DMS 273 (cell line): ENCODE data around the gene HMGN1.
A peak's percentile ranks its signal among the peaks of the same experiment; 100 is the strongest.
"Not testable (repeated sequence)": the region's sequence is repeated elsewhere in the genome, so short reads cannot be mapped to it uniquely, and the experiment has no call there.

ENCODE experiments used
- DNase-seq: peaks from one replicate; lab custom pipeline; 2025; ENCODE audit not compliant: unreplicated experiment; lab: John Stamatoyannopoulos, UW

HMGN1 gene, protein sequence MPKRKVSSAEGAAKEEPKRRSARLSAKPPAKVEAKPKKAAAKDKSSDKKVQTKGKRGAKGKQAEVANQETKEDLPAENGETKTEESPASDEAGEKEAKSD

GRCh38 chr21:39348355-39349210, at the start of gene HMGN1:
TSS of gene HMGN1 (minus strand) at chr21:39349088. CDS start at chr21:39348917, 171 bp downstream.
- DNase-seq: peak; percentile 99

GRCh38 chr21:39397646-39398385, 48.9 kb upstream of the HMGN1 start:
- no peak for DNase-seq

- DNase-seq: no peak
Observed at GRCh38 chr21:39392981-39393380, 44.1 kb upstream of the HMGN1 start.

DNA sequence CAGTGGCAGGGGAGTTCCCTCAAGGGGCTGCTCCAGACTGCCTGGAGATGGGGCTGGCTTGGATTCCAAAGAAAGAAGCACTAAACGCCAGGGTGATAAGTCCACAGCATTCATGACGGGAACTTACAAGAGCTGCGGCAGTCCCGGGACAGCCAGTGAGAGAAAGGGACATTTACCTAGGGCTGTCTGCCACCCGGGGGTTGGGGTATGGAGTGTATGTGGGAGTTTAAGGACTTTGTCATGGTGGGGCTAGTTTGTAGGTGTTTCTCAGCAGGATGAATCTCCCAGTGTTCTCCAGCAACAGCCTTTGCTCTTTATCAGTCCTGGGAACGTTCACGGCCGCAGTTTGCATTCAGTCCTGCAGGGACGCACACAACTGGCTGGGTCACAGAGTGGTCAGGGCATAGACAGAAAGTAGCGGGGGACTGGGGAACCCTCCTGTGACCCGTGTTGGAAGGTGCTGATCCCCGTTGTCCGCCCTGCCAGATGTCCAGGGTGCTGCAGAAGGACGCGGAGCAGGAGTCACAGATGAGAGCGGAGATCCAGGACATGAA, 41.4 kb upstream of the HMGN1 start:
- no peak for DNase-seq

DNA sequence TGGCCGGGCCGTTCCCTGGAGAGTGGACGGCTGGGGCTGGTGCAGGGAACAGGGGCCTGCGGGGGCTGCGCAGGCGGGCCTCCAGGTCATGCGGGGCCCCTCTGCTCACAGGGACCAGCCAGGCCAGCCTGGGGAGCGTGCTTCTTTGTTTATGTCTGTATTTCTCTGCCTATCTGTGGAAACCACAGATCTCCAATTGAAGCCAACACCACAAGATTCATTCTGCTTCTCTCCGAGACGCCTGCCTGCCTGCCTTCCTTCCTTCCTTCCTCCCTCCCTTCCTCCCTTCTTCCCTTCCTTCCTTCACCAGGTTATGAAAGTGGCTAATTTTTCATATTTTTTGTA, 39.9 kb upstream of the HMGN1 start:
- DNase-seq: no peak

- peak; percentile 94 for DNase-seq
Observed at GRCh38 chr21:39388038-39388810, 39.3 kb upstream of the HMGN1 start.

- DNase-seq: peak; percentile 96
Observed at GRCh38 chr21:39387461-39388037, 38.7 kb upstream of the HMGN1 start.

DNA sequence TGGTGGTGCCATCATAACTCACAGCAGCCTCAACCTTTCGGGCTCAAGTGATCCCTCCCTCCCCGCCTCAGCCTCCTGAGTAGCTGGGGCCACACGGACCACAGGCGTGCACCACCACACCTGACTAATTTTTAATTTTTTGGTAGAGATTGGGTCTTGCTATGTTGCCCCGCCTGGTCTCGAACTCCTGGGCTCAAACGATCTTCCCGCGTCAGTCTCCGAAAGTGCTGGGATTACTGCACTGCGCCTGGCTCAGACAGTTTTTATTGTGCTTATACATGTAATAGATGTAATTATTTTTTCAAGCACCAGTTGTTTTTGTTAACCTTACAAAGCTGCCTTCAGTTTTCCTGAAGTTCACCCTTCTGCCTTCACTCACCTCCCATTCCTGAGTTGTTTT, 38.0 kb upstream of the HMGN1 start:
- peak; percentile 31 for DNase-seq

- DNase-seq: peak; percentile 63
Observed at GRCh38 chr21:39386194-39386593, 37.3 kb upstream of the HMGN1 start.

GRCh38 chr21:39385299-39386145, 36.6 kb upstream of the HMGN1 start:
- peak; percentile 85 for DNase-seq

GRCh38 chr21:39384674-39385298, 35.9 kb upstream of the HMGN1 start:
- DNase-seq: no peak

GRCh38 chr21:39382096-39382495, 33.2 kb upstream of the HMGN1 start:
- DNase-seq: not testable (repeated sequence)

- peak; percentile 52 for DNase-seq
Observed at GRCh38 chr21:39381009-39381408, 32.1 kb upstream of the HMGN1 start.

GRCh38 chr21:39379986-39380891, 31.4 kb upstream of the HMGN1 start:
- DNase-seq: peak; percentile 98

GRCh38 chr21:39377444-39378050, 28.7 kb upstream of the HMGN1 start:
- no peak for DNase-seq

- DNase-seq: no peak
Observed at GRCh38 chr21:39375446-39375845, 26.6 kb upstream of the HMGN1 start.

DNA sequence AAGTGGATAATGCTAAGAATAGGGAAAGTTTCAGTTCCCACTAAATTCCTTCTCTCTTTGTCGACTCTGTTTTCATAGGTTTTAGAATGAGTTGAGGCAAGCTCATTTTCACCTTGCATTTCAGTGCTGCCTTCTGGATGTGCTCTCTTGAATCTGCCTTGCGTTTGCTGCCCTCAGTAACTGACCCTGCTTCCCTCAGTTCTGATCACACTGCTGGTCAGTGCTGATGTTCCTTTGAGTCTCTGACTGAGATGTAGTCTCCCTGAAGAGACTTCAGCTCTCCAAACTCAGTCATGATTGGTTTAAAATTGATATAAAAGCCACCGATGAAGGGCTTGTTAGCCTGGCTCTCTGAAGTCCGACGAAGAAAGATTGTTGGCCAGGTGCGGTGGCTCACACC, 25.2 kb upstream of the HMGN1 start:
- DNase-seq: no peak

- peak; percentile 68 for DNase-seq
Observed at GRCh38 chr21:39373634-39374033, 24.7 kb upstream of the HMGN1 start.
